ENCODE results near the gene MPZ. TPM values are rescaled to one million over a fixed set of nuclear protein-coding genes. Genes with fewer than 3 reads are reported as not detected.
A peak's percentile ranks its signal among the peaks of the same experiment; 100 is the strongest.

MPZ gene
- total and polyA plus RNA-seq, 9 of the 15 experiments (the other 6 are each of a cell fraction or from before 2014, with no cell fraction given): 0.22 to 16.6 (median 10.9) TPM

- 0 out of 2 replicates have a peak, but pooled peaks have one; percentile 17 for TF ChIP-seq ZNF76 (CRISPR knock-in tag; IDR thresholded peaks at IDR 0.05; ENCODE audit: borderline replicate concordance)
- TF ChIP-seq SOX6 (IDR thresholded peaks at IDR 0.05): 0 out of 2 replicates have a peak, but pooled peaks have one; percentile 39
- TF ChIP-seq, protein P1, sequence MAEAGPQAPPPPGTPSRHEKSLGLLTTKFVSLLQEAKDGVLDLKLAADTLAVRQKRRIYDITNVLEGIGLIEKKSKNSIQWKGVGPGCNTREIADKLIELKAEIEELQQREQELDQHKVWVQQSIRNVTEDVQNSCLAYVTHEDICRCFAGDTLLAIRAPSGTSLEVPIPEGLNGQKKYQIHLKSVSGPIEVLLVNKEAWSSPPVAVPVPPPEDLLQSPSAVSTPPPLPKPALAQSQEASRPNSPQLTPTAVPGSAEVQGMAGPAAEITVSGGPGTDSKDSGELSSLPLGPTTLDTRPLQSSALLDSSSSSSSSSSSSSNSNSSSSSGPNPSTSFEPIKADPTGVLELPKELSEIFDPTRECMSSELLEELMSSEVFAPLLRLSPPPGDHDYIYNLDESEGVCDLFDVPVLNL (CRISPR knock-in tag; IDR thresholded peaks at IDR 0.05; ENCODE audit: low read depth): no peak
- TF ChIP-seq KDM1A (IDR thresholded peaks at IDR 0.05): peak in 1 of 2 experiments; percentile 35; a peak in 1 of 4 replicates
- no peak for TF ChIP-seq ZNF121 (CRISPR knock-in tag; conservative IDR thresholded peaks at IDR 0.05)
- 0 out of 2 replicates have a peak, but pooled peaks have one; percentile 50 for TF ChIP-seq ZNF197 (CRISPR knock-in tag; IDR thresholded peaks at IDR 0.05; ENCODE audit: low read depth)
- no peak for TF ChIP-seq E2F1 (CRISPR knock-in tag; IDR thresholded peaks at IDR 0.05)
- 0 out of 2 replicates have a peak, but pooled peaks have one; percentile 50 for TF ChIP-seq ELF1 (tag; IDR thresholded peaks at IDR 0.05)
- TF ChIP-seq CBX2 (IDR thresholded peaks at IDR 0.05; ENCODE audit: insufficient read depth, low read length, poor library complexity, severe bottlenecking): no peak
- TF ChIP-seq CREM (IDR thresholded peaks at IDR 0.05; ENCODE audit: low read depth): peak; percentile 49; the same call in 1 of the 2 replicates
- TF ChIP-seq HDAC6 (IDR thresholded peaks at IDR 0.05; ENCODE audit: low read depth, low read length): no peak
- TF ChIP-seq MYNN (IDR thresholded peaks at IDR 0.05): no peak
- no peak for TF ChIP-seq MYNN (CRISPR knock-in tag; IDR thresholded peaks at IDR 0.05)
- TF ChIP-seq, protein P2, sequence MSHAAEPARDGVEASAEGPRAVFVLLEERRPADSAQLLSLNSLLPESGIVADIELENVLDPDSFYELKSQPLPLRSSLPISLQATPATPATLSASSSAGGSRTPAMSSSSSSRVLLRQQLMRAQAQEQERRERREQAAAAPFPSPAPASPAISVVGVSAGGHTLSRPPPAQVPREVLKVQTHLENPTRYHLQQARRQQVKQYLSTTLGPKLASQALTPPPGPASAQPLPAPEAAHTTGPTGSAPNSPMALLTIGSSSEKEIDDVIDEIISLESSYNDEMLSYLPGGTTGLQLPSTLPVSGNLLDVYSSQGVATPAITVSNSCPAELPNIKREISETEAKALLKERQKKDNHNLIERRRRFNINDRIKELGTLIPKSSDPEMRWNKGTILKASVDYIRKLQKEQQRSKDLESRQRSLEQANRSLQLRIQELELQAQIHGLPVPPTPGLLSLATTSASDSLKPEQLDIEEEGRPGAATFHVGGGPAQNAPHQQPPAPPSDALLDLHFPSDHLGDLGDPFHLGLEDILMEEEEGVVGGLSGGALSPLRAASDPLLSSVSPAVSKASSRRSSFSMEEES (CRISPR knock-in tag; IDR thresholded peaks at IDR 0.05): no peak
- TF ChIP-seq DACH1 (IDR thresholded peaks at IDR 0.05; ENCODE audit: partially characterized antibody): no peak
- TF ChIP-seq, protein P3, sequence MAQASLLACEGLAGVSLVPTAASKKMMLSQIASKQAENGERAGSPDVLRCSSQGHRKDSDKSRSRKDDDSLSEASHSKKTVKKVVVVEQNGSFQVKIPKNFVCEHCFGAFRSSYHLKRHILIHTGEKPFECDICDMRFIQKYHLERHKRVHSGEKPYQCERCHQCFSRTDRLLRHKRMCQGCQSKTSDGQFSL (CRISPR knock-in tag; IDR thresholded peaks at IDR 0.05): no peak
- TF ChIP-seq, protein P3 (tag; IDR thresholded peaks at IDR 0.05): no peak
- TF ChIP-seq OTX1 (CRISPR knock-in tag; IDR thresholded peaks at IDR 0.05): no peak
- TF ChIP-seq ZBTB9 (CRISPR knock-in tag; IDR thresholded peaks at IDR 0.05): 0 out of 2 replicates have a peak, but pooled peaks have one; percentile 67
- TF ChIP-seq GABPA (tag; conservative IDR thresholded peaks at IDR 0.05; ENCODE audit: low read depth): peak; percentile 46
- peak; percentile 54 for TF ChIP-seq ETV1 (tag; conservative IDR thresholded peaks at IDR 0.05; ENCODE audit: low read depth)
- peak; percentile 75 for TF ChIP-seq ATF7 (IDR thresholded peaks at IDR 0.05)
- peak; percentile 72 for TF ChIP-seq NFE2L1 (tag; IDR thresholded peaks at IDR 0.05; ENCODE audit: borderline replicate concordance, low read depth)
Observed at GRCh38 chr1:161307230-161307768, 2.5 kb downstream of the MPZ start (continued).
